ENCODE measurements around the gene ZNF160.

Gene ZNF160

DNA sequence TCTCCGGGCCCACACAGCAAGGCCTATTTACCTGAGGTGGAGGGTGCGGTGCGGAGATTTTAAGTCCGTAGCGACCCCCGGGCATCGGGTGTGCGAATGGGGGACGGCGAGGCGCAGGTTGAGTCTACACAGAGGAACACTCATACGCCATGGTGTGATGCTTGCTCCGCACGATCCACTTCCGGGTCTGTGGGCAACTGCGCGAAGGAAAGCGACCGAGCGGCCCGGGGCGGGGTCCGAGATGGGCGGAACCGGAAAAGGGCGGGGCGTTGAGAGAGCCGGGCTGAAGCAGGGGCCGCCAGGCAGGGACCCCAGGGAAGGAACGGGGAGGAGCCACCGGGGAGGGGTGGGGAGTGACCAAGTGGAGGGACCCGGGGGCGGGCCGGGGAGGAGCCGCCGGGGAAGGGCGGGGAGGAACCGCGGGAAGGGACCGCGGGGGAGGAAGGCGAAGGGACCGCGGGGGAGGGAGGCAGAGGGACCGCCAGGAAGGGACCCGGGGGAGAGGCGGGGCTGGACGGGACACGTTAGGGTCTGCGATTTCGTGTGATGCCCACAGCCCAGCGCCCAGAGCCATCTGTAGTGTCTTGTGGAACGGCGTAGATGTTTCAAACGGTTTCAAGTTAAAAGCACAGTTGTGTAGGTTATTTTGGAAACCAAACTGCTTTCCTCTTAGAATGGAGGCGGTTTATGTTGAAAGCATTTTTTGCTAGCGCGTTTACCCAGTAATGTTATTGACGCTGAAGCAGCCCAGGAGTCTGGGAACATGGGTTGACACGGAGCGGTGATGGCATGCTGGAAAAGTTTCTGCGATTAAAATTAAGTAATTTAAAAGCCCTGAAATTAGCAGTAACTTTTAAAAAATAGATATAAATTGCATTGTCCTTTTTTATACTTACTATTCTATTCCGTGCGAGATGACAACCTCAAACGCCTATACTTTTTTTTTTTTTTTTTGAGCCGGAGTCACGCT lies at the start of gene ZNF160:
TSS of gene ZNF160 (minus strand) at position 189 of the 970 bp plus-strand sequence. CDS start 17,146 bp downstream, outside the sequence.
- Histone ChIP-seq H3K36me3 (ENCODE audit: low read length) (no peaks in the 10 kb centered on the region), H3K9me2 (replicated peaks; ENCODE audit: insufficient read depth, low read length) (no peaks in the 10 kb centered on the region), H3K9me3 (ENCODE audit: insufficient read depth, low read length) (no peaks in the 10 kb centered on the region), H4K20me1 (ENCODE audit: low read depth, low read length) (no peaks in the 10 kb centered on the region), H3K4me3 (ENCODE audit: insufficient read depth, low read length, poor library complexity, severe bottlenecking) (peak within 1 kb of the TSS; percentile 83), H3K27me3 (ENCODE audit: low read length) (no peaks in the 10 kb centered on the region), H3F3A (ENCODE audit: insufficient read depth) (peaks cover 3% of the 10 kb centered on the region; the same call in 1 of the 2 replicates), H3K9ac (ENCODE audit: low read length) (peak within 1 kb of the TSS; percentile 92), H2AFZ (ENCODE audit: low read depth, low read length, severe bottlenecking) (peak within 1 kb of the TSS; percentile 96), H3K27ac (ENCODE audit: low read depth, low read length) (peak within 1 kb of the TSS; percentile 60), H3K79me2 (ENCODE audit: insufficient read depth, low read length) (peaks cover 33% of the 10 kb centered on the region), H3K4me2 (ENCODE audit: low read depth, low read length, poor library complexity, severe bottlenecking) (peak within 1 kb of the TSS; percentile 92)
- no peak for TF ChIP-seq EZH2phosphoT487 (conservative IDR thresholded peaks at IDR 0.05; ENCODE audit: low read length)
- TF ChIP-seq, protein P1, sequence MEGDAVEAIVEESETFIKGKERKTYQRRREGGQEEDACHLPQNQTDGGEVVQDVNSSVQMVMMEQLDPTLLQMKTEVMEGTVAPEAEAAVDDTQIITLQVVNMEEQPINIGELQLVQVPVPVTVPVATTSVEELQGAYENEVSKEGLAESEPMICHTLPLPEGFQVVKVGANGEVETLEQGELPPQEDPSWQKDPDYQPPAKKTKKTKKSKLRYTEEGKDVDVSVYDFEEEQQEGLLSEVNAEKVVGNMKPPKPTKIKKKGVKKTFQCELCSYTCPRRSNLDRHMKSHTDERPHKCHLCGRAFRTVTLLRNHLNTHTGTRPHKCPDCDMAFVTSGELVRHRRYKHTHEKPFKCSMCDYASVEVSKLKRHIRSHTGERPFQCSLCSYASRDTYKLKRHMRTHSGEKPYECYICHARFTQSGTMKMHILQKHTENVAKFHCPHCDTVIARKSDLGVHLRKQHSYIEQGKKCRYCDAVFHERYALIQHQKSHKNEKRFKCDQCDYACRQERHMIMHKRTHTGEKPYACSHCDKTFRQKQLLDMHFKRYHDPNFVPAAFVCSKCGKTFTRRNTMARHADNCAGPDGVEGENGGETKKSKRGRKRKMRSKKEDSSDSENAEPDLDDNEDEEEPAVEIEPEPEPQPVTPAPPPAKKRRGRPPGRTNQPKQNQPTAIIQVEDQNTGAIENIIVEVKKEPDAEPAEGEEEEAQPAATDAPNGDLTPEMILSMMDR (IDR thresholded peaks at IDR 0.05; ENCODE audit: insufficient read depth, low read length, poor library complexity, severe bottlenecking) = no peak

DNA sequence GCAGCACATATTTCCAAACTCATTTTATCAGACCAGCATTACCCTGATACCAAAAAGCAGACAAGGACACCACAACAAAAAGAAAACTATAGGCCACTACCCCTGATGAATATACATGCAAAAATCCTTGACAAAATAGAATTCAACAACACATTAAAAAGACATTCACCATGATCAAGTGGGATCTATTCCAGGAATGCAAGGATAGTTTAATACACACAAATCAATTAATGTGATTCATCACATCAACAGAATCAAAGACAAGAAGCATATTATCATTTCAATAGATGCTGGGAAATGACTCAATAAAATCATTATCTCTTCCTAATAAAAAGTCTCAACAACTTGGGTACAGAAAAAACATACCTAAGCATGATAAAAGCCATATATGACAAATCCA lies 44.4 kb upstream of the ZNF160 start:
- Histone ChIP-seq H3K9me2 (replicated peaks; ENCODE audit: insufficient read depth, low read length) (no peaks in the 10 kb centered on the region), H3K27ac (ENCODE audit: low read depth, low read length) (no peak overlapping the region), H2AFZ (ENCODE audit: low read depth, low read length, severe bottlenecking) (no peak overlapping the region), H3K79me2 (ENCODE audit: insufficient read depth, low read length) (0 out of 2 replicates have a peak, but pooled peaks cover 3% of the 10 kb centered on the region), H3K36me3 (ENCODE audit: low read length) (peaks cover 72% of the 10 kb centered on the region), H3K4me3 (ENCODE audit: insufficient read depth, low read length, poor library complexity, severe bottlenecking) (no peak overlapping the region), H3K9ac (ENCODE audit: low read length) (no peak overlapping the region), H3K4me2 (ENCODE audit: low read depth, low read length, poor library complexity, severe bottlenecking) (no peak overlapping the region), H3K9me3 (ENCODE audit: insufficient read depth, low read length) (peaks cover 28% of the 10 kb centered on the region; the same call in 1 of the 2 replicates), H3F3A (ENCODE audit: insufficient read depth) (no peaks in the 10 kb centered on the region), H3K27me3 (ENCODE audit: low read length) (no peaks in the 10 kb centered on the region), H4K20me1 (ENCODE audit: low read depth, low read length) (no peaks in the 10 kb centered on the region)
- TF ChIP-seq, protein P1 (IDR thresholded peaks at IDR 0.05; ENCODE audit: insufficient read depth, low read length, poor library complexity, severe bottlenecking) = no peak
- no peak for TF ChIP-seq EZH2phosphoT487 (conservative IDR thresholded peaks at IDR 0.05; ENCODE audit: low read length)

DNA sequence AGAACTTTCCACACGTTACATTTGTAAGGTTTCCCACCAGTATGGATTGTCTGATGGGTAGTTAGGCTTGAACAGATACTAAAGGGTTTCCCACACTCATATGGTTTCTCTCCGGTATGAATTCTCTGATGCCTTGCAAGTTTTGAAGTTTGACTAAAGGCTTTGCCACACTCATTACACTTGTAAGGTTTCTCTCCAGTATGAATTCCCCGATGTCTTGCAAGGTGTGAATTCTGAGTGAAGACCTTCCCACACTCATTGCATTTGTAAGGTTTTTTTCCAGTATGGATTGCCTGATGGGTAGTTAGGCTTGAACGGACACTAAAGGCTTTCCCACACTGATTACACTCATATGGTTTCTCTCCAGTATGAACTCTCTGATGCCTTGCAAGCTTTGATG lies 37.1 kb upstream of the ZNF160 start:
- Histone ChIP-seq H3K36me3 (ENCODE audit: low read length) (peaks cover 41% of the 10 kb centered on the region), H4K20me1 (ENCODE audit: low read depth, low read length) (no peaks in the 10 kb centered on the region), H3K9ac (ENCODE audit: low read length) (no peak overlapping the region), H2AFZ (ENCODE audit: low read depth, low read length, severe bottlenecking) (no peak overlapping the region), H3F3A (ENCODE audit: insufficient read depth) (no peaks in the 10 kb centered on the region), H3K27me3 (ENCODE audit: low read length) (no peaks in the 10 kb centered on the region), H3K27ac (ENCODE audit: low read depth, low read length) (no peak overlapping the region), H3K9me2 (replicated peaks; ENCODE audit: insufficient read depth, low read length) (no peaks in the 10 kb centered on the region), H3K4me2 (ENCODE audit: low read depth, low read length, poor library complexity, severe bottlenecking) (no peak overlapping the region), H3K9me3 (ENCODE audit: insufficient read depth, low read length) (peaks cover 42% of the 10 kb centered on the region; the same call in 1 of the 2 replicates), H3K4me3 (ENCODE audit: insufficient read depth, low read length, poor library complexity, severe bottlenecking) (no peak overlapping the region), H3K79me2 (ENCODE audit: insufficient read depth, low read length) (no peaks in the 10 kb centered on the region)
- TF ChIP-seq EZH2phosphoT487 (conservative IDR thresholded peaks at IDR 0.05; ENCODE audit: low read length) = no peak
- TF ChIP-seq, protein P1 (IDR thresholded peaks at IDR 0.05; ENCODE audit: insufficient read depth, low read length, poor library complexity, severe bottlenecking) = no peak

Measured in SU-DHL-6 (cell line).